Tibial artery (tissue), 4 donors: ENCODE measurements around the gene GALNT2.

Source experiments
- DNase-seq, 2 donors: peaks; one replicate each; pipeline ENCODE4 v3.0.0-alpha.2; 2019
- H3K27ac ChIP-seq, 2 donors: fragments of 200-600 bp; sonication (generic) in 1 of 2; 1 replicate in 1 of 2; 2 replicates in 1 of 2; pipeline ENCODE4 v1.5.1; 2018 to 2019; ENCODE audit warnings: mild to moderate bottlenecking in 1 of 2
- H3K27me3 ChIP-seq, 2 donors: fragments of 200-600 bp; sonication (generic) in 1 of 2; one replicate each; pipeline versions ENCODE4 v1.5.1 to v1.6.0; 2016 to 2019
- H3K36me3 ChIP-seq, 3 donors: fragments of 200-600 bp; sonication (generic) in 2 of 3; one replicate each; pipeline ENCODE4 v1.5.1; 2016 to 2019; ENCODE audit warnings: mild to moderate bottlenecking in 2 of 3
- H3K4me1 ChIP-seq, 4 donors: fragments of 200-600 bp; sonication (generic) in 2 of 4; 1 replicate in 3 of 4; 2 replicates in 1 of 4; pipeline ENCODE4 v1.5.1; 2016 to 2019
- H3K4me3 ChIP-seq, 2 donors: fragments of 200-600 bp; sonication (generic) in 1 of 2; 1 replicate in 1 of 2; 2 replicates in 1 of 2; pipeline ENCODE4 v1.5.1; 2018 to 2019; ENCODE audit warnings: mild to moderate bottlenecking in 2 of 2
- H3K9me3 ChIP-seq, 3 donors: fragments of 200-600 bp; sonication (generic) in 1 of 3; one replicate each; pipeline ENCODE4 v1.5.1; 2016 to 2019
- intact Hi-C: fragments of 100-400 bp; cut with DNase I; formaldehyde crosslinking; loops from one replicate; pipeline ENCODE4 v1.15.0; 2023; ENCODE audit warnings: low total_unique reads
- TF ChIP-seq, protein P1 (sequence below), 2 experiments: fragments of 200-600 bp in 1 of 2; fragments of 450-650 bp in 1 of 2; IDR thresholded peaks; one replicate each; pipeline ENCODE4 v1.5.1; 2017 to 2019; ENCODE audit warnings: antibody characterized with exemption in 2 of 2, mild to moderate bottlenecking in 1 of 2, moderate library complexity in 1 of 2

Gene GALNT2

DNA sequence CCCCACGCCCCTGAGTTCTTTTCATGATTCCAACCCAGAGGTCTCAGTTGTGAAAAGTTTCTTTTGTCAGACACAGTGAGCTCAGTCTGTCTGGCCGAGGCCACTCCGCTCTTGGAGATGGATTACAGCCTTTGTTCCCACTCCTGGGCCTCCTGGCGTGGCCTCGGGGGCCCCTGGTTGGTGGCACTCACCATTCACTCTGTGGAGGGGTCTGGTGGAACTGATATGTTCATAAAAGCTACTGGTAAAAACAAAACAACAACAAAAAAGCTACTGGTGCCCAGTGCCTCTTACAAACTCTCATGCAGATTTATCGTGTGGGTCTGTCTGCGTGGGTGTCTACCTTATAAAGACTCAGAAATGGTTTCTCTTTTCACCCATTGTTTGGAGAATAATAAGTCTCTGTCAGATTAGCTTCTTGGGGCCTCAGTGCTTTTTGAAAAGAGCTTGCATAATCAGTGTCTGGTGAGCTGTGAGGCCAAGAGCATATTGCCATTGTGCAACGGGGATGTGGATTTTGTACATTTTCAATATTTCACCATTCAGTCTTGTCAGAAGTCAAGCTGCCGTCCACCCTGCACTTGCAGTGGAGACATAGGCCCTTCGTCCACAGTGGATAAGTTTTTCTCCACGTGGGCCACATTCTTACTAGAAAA, 86.7 kb downstream of the GALNT2 start:
- no peak overlapping the region for H3K4me3 ChIP-seq
- no peaks in the 10 kb centered on the region for H3K36me3 ChIP-seq
- peak in 1 of 2 donors; percentile 52 for DNase-seq
- intact Hi-C loops: no loop called here
- H3K9me3 ChIP-seq: no peaks in the 10 kb centered on the region
- no peaks in the 10 kb centered on the region for H3K27me3 ChIP-seq
- H3K27ac ChIP-seq: no peak overlapping the region
- TF ChIP-seq, protein P1, sequence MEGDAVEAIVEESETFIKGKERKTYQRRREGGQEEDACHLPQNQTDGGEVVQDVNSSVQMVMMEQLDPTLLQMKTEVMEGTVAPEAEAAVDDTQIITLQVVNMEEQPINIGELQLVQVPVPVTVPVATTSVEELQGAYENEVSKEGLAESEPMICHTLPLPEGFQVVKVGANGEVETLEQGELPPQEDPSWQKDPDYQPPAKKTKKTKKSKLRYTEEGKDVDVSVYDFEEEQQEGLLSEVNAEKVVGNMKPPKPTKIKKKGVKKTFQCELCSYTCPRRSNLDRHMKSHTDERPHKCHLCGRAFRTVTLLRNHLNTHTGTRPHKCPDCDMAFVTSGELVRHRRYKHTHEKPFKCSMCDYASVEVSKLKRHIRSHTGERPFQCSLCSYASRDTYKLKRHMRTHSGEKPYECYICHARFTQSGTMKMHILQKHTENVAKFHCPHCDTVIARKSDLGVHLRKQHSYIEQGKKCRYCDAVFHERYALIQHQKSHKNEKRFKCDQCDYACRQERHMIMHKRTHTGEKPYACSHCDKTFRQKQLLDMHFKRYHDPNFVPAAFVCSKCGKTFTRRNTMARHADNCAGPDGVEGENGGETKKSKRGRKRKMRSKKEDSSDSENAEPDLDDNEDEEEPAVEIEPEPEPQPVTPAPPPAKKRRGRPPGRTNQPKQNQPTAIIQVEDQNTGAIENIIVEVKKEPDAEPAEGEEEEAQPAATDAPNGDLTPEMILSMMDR (IDR thresholded peaks at IDR 0.05): no peak
- H3K4me1 ChIP-seq: peaks cover 0 to 31% (median 10%) of the 10 kb centered on the region in 4 donors

DNA sequence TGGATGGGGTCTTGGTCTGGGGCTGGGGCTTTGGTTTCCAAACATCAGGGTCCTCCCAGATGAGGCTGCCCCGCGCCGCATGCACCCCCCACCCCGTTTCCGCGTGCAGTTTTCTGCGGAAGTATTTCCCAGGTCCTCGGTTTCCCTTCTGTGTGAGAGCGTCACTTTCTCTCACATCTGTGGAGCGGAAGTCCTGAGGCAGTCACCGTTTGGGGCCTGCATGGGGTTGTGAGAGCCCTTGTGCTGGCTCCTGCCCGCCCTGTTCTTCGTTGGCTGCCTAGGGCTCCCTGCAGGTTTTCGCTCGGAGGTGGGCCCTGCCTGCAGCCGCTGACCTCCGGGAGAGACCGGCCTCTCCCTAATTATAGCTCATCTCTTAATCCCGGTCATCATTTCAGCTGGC, 88.0 kb downstream of the GALNT2 start:
- H3K27me3 ChIP-seq: no peaks in the 10 kb centered on the region
- TF ChIP-seq, protein P1 (IDR thresholded peaks at IDR 0.05): no peak
- H3K36me3 ChIP-seq: no peaks in the 10 kb centered on the region
- intact Hi-C loops: no loop called here
- peaks cover 0 to 28% (median 15%) of the 10 kb centered on the region in 4 donors for H3K4me1 ChIP-seq
- H3K4me3 ChIP-seq: no peak overlapping the region
- H3K9me3 ChIP-seq: no peaks in the 10 kb centered on the region
- DNase-seq: no peak
- H3K27ac ChIP-seq: no peak overlapping the region

DNA sequence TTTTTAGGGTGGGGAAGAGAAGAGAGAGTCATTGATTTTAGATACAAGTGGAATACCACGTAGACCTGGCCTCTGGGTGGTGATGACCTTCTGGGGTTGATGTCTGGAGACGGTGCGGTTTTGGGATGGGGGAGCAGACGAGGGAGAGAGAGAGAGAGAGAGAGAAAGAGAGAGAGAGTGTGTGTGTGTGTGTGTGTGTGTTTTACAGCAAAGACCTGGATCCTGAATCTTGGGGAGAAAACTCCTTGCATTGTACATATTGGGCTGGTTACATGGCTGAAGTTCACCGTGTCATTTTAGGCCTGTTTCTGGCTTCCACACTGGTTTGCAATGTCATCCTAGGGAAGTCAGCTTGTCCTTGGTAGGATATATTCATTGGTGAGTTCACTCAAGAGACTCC, 89.0 kb downstream of the GALNT2 start:
- Histone ChIP-seq H3K27me3 (no peaks in the 10 kb centered on the region), H3K9me3 (no peaks in the 10 kb centered on the region), H3K36me3 (no peaks in the 10 kb centered on the region), H3K4me1 (peaks cover 0 to 19% (median 15%) of the 10 kb centered on the region in 4 donors), H3K27ac (no peak overlapping the region), H3K4me3 (no peak overlapping the region)
- intact Hi-C loops: no loop called here
- TF ChIP-seq, protein P1 (IDR thresholded peaks at IDR 0.05): no peak
- no peak for DNase-seq

DNA sequence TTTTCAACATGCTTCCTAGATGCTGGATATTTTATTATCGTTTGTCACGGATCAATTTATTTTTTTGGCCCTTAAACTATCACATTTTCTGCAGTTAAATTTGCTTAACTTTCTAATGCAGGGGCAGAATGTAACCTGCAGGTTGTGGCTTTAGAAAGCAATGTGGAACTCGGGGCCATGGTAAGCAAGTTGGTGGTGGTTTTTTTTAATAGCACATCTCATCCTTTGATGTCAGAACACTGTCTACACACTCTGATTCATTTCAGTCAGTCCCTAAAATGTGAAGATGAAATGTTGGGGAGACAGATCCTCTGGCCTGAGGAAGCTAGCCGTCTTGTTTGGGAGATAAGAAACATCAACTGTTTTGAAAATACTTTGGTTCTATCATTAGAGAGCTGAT, 89.5 kb downstream of the GALNT2 start:
- Histone ChIP-seq H3K27ac (no peak overlapping the region), H3K27me3 (no peaks in the 10 kb centered on the region), H3K4me3 (no peak overlapping the region), H3K36me3 (no peaks in the 10 kb centered on the region), H3K4me1 (peaks cover 0 to 19% (median 15%) of the 10 kb centered on the region in 4 donors), H3K9me3 (no peaks in the 10 kb centered on the region)
- intact Hi-C loops: no loop called here
- TF ChIP-seq, protein P1 (IDR thresholded peaks at IDR 0.05): no peak
- DNase-seq: no peak

DNA sequence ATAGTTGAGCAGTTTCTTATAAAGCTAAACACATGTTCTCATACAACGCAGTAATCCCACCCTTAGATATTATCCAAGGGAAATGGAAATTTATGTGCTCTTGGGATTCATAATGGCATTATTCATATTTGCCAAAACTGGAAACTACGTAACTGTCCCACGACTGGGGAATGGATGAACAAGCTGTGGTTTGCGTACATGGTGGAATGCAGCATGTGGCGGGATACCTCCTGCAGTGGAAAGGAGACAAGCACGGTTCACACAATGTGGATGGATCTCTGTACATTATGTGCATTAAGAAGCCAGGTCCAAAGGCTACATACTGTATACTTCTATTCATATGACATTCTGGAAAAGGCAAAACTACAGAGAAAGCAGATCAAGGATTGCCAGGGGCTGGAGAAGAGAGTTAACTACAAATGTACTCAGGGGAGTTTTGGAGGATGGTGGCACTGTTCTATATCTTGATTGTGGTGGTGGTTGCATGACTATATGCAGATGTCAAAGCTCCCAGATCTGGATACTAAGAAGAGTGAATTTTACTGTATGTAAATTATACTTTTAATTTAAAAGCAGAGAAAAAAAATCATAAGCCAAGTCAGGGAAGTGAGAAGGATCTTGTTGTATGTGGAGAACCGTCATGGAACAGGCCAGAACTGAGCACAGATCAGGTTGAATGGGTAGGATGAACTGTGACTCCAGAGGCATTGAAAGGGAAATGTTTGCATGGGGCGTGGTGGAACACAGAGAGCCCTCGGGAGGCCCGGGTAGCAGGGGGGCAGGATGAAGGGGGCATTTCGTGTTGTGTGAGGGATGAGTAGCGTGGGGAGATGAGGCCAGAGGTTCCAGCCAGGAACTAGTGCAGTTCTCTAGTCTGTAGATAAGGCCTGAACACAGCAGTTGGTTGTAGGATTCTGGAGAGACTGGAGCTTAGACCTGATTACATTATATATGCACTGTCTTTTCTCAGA, 90.7 kb downstream of the GALNT2 start:
- Histone ChIP-seq H3K4me1 (peaks cover 0 to 19% (median 15%) of the 10 kb centered on the region in 4 donors), H3K4me3 (no peak overlapping the region), H3K9me3 (no peaks in the 10 kb centered on the region), H3K27me3 (no peaks in the 10 kb centered on the region), H3K27ac (no peak overlapping the region), H3K36me3 (no peaks in the 10 kb centered on the region)
- no peak for DNase-seq
- intact Hi-C loops: no loop called here
- TF ChIP-seq, protein P1 (IDR thresholded peaks at IDR 0.05): no peak
